ENCODE results near the gene SPOCK2. TPM values are rescaled to one million over a fixed set of nuclear protein-coding genes. Genes with fewer than 3 reads are reported as not detected.

SPOCK2 gene
- total RNA-seq, 1 experiment from 2014 or later = 4.8 TPM

- in situ Hi-C loops (cut with HindIII; ENCODE audit: low pct_unique_long_range_greater_than_20kb, low sequenced_read_pairs) (no loop called here), intact Hi-C loops (cut with micrococcal nuclease; ENCODE audit: unreplicated experiment) (no loop called here)
- H3K27me3 ChIP-seq (ENCODE audit: control insufficient read depth, insufficient read depth, low read length) = no peaks in the 10 kb centered on the region
- DNase-seq (ENCODE audit: low read depth, low spot score) = no peak
- no peaks in the 10 kb centered on the region for H3K36me3 ChIP-seq (ENCODE audit: control insufficient read depth, insufficient read depth, low read length)
- BruUV-seq (replicated peaks) = no TSS peak
- no peak for ATAC-seq
- TF ChIP-seq TCF7L2 (IDR thresholded peaks at IDR 0.05; ENCODE audit: low read depth, low read length) (no peak), REST (IDR thresholded peaks at IDR 0.05; ENCODE audit: insufficient read depth in 1 of 2, low read depth in 2 of 2, low read length in 1 of 2) (no peak), SIN3A (IDR thresholded peaks at IDR 0.05; ENCODE audit: borderline replicate concordance, insufficient read depth, low read depth, low read length) (no peak), POLR2AphosphoS5 (IDR thresholded peaks at IDR 0.05; ENCODE audit: low read depth, low read length) (no peak)
- H3K4me3 ChIP-seq (ENCODE audit: low read depth in 2 of 2, low read length in 2 of 2) = no peak overlapping the region
- no peak overlapping the region for H3K27ac ChIP-seq (ENCODE audit: low read length)
- H3K4me1 ChIP-seq (ENCODE audit: control insufficient read depth, insufficient read depth, low read length) = peaks cover 22% of the 10 kb centered on the region
- CTCF ChIA-PET = interaction anchor here (1.2 kb wide), 1 partner anchor 145 kb away, joined by 3 read pairs; no protein-coding TSS in a partner anchor
- POLR2A ChIA-PET = no interaction called here
- no peaks in the 10 kb centered on the region; the same call in 1 of the 2 replicates for H3K9me3 ChIP-seq (ENCODE audit: control insufficient read depth, insufficient read depth, low read depth, low read length)
Observed at GRCh38 chr10:72041491-72041890, 46.9 kb downstream of the SPOCK2 start.

- no peak overlapping the region for H3K27ac ChIP-seq (ENCODE audit: low read length)
- TF ChIP-seq REST (IDR thresholded peaks at IDR 0.05; ENCODE audit: insufficient read depth in 1 of 2, low read depth in 2 of 2, low read length in 1 of 2) (no peak), TCF7L2 (IDR thresholded peaks at IDR 0.05; ENCODE audit: low read depth, low read length) (no peak), SIN3A (IDR thresholded peaks at IDR 0.05; ENCODE audit: borderline replicate concordance, insufficient read depth, low read depth, low read length) (no peak), POLR2AphosphoS5 (IDR thresholded peaks at IDR 0.05; ENCODE audit: low read depth, low read length) (no peak), CTCF (IDR thresholded peaks at IDR 0.05) (no peak)
- intact Hi-C loops (cut with micrococcal nuclease; ENCODE audit: unreplicated experiment) = no loop called here
- no peak overlapping the region for H3K4me3 ChIP-seq (ENCODE audit: low read depth in 2 of 2, low read length in 2 of 2)
- peaks cover 17% of the 10 kb centered on the region for H3K4me1 ChIP-seq (ENCODE audit: control insufficient read depth, insufficient read depth, low read length)
- no peaks in the 10 kb centered on the region for H3K9me3 ChIP-seq (ENCODE audit: control insufficient read depth, insufficient read depth, low read depth, low read length)
- ATAC-seq (no peak), DNase-seq (ENCODE audit: low read depth, low spot score) (no peak)
- H3K36me3 ChIP-seq (ENCODE audit: control insufficient read depth, insufficient read depth, low read length) = no peaks in the 10 kb centered on the region
- ChIA-PET CTCF (interaction anchor here (0.8 to 2.3 kb wide), 2 partner anchors 9 to 25 kb away, joined by 3 to 6 read pairs; no protein-coding TSS in a partner anchor), POLR2A (no interaction called here)
- H3K27me3 ChIP-seq (ENCODE audit: control insufficient read depth, insufficient read depth, low read length) = no peaks in the 10 kb centered on the region
- in situ Hi-C loops (cut with HindIII; ENCODE audit: low pct_unique_long_range_greater_than_20kb, low sequenced_read_pairs) = no loop called here
- BruUV-seq (replicated peaks) = no TSS peak
Observed at GRCh38 chr10:72039377-72039776, 49.0 kb downstream of the SPOCK2 start.
